GM23338 (cell line): ENCODE measurements around the gene DPY19L3. TPM values are rescaled to one million over a fixed set of nuclear protein-coding genes. Genes with fewer than 3 reads are reported as not detected.

ENCODE experiments used
- ATAC-seq: fragments of 200-7000 bp; cut with Tn5 transposase; 3 replicates; pipeline ENCODE4 v1.9.1; 2020
- DNase-seq: peaks from one replicate; pipeline ENCODE4 v3.0.0-alpha.2; 2015; ENCODE audit warnings: low spot score
- H2AFZ ChIP-seq: fragments of 200-600 bp; sonication (generic); 2 replicates; pipeline ENCODE4 v1.8.0; 2016; ENCODE audit warnings: antibody characterized with exemption, mild to moderate bottlenecking, moderate library complexity
- H3F3A ChIP-seq: fragments of 200-600 bp; sonication (generic); replicated peaks from 2 replicates; pipeline ENCODE4 v1.8.0; 2017; ENCODE audit warnings: antibody characterized with exemption, mixed run types, low read depth
- H3K27ac ChIP-seq: fragments of 200-600 bp; sonication (generic); 2 replicates; pipeline ENCODE4 v1.6.1; 2016; ENCODE audit warnings: low read depth
- H3K27me3 ChIP-seq: fragments of 200-600 bp; sonication (generic); 2 replicates; pipeline ENCODE4 v1.8.0; 2016; ENCODE audit warnings: mild to moderate bottlenecking, mixed run types, moderate library complexity; ENCODE audit not compliant: insufficient read depth
- H3K36me3 ChIP-seq: fragments of 200-600 bp; sonication (generic); 2 replicates; pipeline ENCODE4 v1.8.0; 2016; ENCODE audit warnings: mild to moderate bottlenecking; ENCODE audit not compliant: insufficient read depth
- H3K4me1 ChIP-seq: fragments of 200-600 bp; sonication (generic); 2 replicates; pipeline ENCODE4 v1.8.0; 2016; ENCODE audit warnings: mild to moderate bottlenecking, moderate library complexity; ENCODE audit not compliant: insufficient read depth
- H3K4me2 ChIP-seq: fragments of 200-600 bp; sonication (generic); 2 replicates; pipeline ENCODE4 v1.7.1; 2017; ENCODE audit warnings: mixed run types
- H3K4me3 ChIP-seq: fragments of 200-600 bp; sonication (generic); 2 replicates; pipeline ENCODE4 v1.6.1; 2016; ENCODE audit warnings: mixed run types
- H3K79me2 ChIP-seq: fragments of 200-600 bp; sonication (generic); replicated peaks from 2 replicates; pipeline ENCODE4 v1.8.0; 2017; ENCODE audit warnings: mild to moderate bottlenecking; ENCODE audit not compliant: insufficient read depth
- H3K9me2 ChIP-seq: fragments of 200-600 bp; sonication (generic); 2 replicates; pipeline ENCODE4 v1.8.0; 2017; ENCODE audit not compliant: insufficient read depth
- H4K20me1 ChIP-seq: fragments of 200-600 bp; sonication (generic); replicated peaks from 2 replicates; pipeline ENCODE4 v1.8.0; 2017; ENCODE audit warnings: mild to moderate bottlenecking; ENCODE audit not compliant: insufficient read depth
- H3K27ac Mint-ChIP-seq: 2 replicates; pipeline ENCODE4 v1.8.0; 2020; ENCODE audit warnings: inconsistent platforms, mild to moderate bottlenecking, moderate library complexity, mixed read lengths
- H3K27me3 Mint-ChIP-seq: 3 replicates; pipeline ENCODE4 v1.8.0; 2022; ENCODE audit warnings: low read depth, mild to moderate bottlenecking, moderate library complexity, mixed read lengths, inconsistent platforms; ENCODE audit not compliant: insufficient read depth, poor library complexity
- H3K36me3 Mint-ChIP-seq: 3 replicates; pipeline ENCODE4 v1.8.0; 2021; ENCODE audit warnings: low read depth, mild to moderate bottlenecking, inconsistent platforms, moderate library complexity, mixed read lengths
- H3K4me1 Mint-ChIP-seq: 3 replicates; pipeline ENCODE4 v1.8.0; 2020; ENCODE audit warnings: mild to moderate bottlenecking, inconsistent platforms, mixed read lengths
- H3K4me3 Mint-ChIP-seq: 3 replicates; pipeline ENCODE4 v1.8.0; 2021; ENCODE audit warnings: moderate library complexity, mild to moderate bottlenecking, inconsistent platforms, mixed read lengths
- H3K9me3 Mint-ChIP-seq: 3 replicates; pipeline ENCODE4 v1.8.0; 2020; ENCODE audit warnings: moderate library complexity, mild to moderate bottlenecking, inconsistent platforms, mixed read lengths
- CREB1 ChIP-seq: fragments of 250-450 bp; sonication (Bioruptor Pico); IDR thresholded peaks from 2 replicates; pipeline ENCODE4 v1.5.0; 2020; ENCODE audit warnings: low read depth, mild to moderate bottlenecking, moderate library complexity
- EZH2 ChIP-seq: fragments of 200-600 bp; sonication (generic); IDR thresholded peaks from one replicate; pipeline ENCODE4 v1.8.0; 2017; ENCODE audit warnings: antibody characterized with exemption, mild to moderate bottlenecking, low read depth; ENCODE audit not compliant: unreplicated experiment
- EZH2phosphoT487 ChIP-seq: fragments of 200-600 bp; sonication (generic); IDR thresholded peaks from one replicate; pipeline ENCODE4 v1.8.1; 2018; ENCODE audit warnings: antibody characterized with exemption; ENCODE audit not compliant: unreplicated experiment
- JUNB ChIP-seq: IDR thresholded peaks from one replicate; pipeline ENCODE4 v1.6.1; 2016; ENCODE audit warnings: antibody characterized with exemption; ENCODE audit not compliant: unreplicated experiment
- NANOG ChIP-seq: IDR thresholded peaks from 2 replicates; pipeline ENCODE4 v1.6.1; 2016; ENCODE audit warnings: antibody characterized with exemption, borderline replicate concordance
- POLR2AphosphoS5 ChIP-seq: IDR thresholded peaks from 2 replicates; pipeline ENCODE4 v1.6.1; 2016; ENCODE audit warnings: antibody characterized with exemption, low read depth
- STAT1 ChIP-seq: IDR thresholded peaks from one replicate; pipeline ENCODE4 v1.6.1; 2016; ENCODE audit warnings: antibody characterized with exemption; ENCODE audit not compliant: unreplicated experiment
- ZNF114 ChIP-seq: fragments of 250-450 bp; sonication (Bioruptor Pico); IDR thresholded peaks from 2 replicates; pipeline ENCODE4 v1.5.0; 2020; ENCODE audit warnings: mild to moderate bottlenecking, moderate library complexity
- ZNF331 ChIP-seq: fragments of 250-450 bp; sonication (Bioruptor Pico); IDR thresholded peaks from 2 replicates; pipeline ENCODE4 v1.5.0; 2020; ENCODE audit warnings: low read depth, mild to moderate bottlenecking, moderate library complexity
- polyA plus RNA-seq: library from polyadenylated mRNA; unstranded; fragments of >200 nt; fragmentation: Nextera tagmentation; extraction: Ambion mirVana; gene quantifications from 2 replicates; pipeline ENCODE4 v1.2.1, GENCODE V29; 2016
- total RNA-seq: library from RNA; depleted of rRNA; stranded (reverse); fragments of >200 nt; shearing (Covaris generic); gene quantifications from 2 replicates; pipeline ENCODE4 v1.2.3, GENCODE V29; 2014
- TF ChIP-seq, protein P1 (sequence below): fragments of 250-450 bp; sonication (Bioruptor Pico); IDR thresholded peaks from 2 replicates; pipeline ENCODE4 v1.5.0; 2020; ENCODE audit warnings: mild to moderate bottlenecking, moderate library complexity
- TF ChIP-seq, protein P2 (sequence below), 2 experiments: fragments of 200-600 bp in 1 of 2; sonication (generic) in 1 of 2; conservative IDR thresholded peaks; 2 replicates each; pipeline versions ENCODE4 v1.5.1 to v1.6.1; 2016 to 2017; ENCODE audit warnings: antibody characterized with exemption in 2 of 2, low read depth in 2 of 2, mild to moderate bottlenecking in 2 of 2, moderate library complexity in 1 of 2
- TF ChIP-seq, protein P3 (sequence below): IDR thresholded peaks from one replicate; pipeline ENCODE4 v1.6.1; 2018; ENCODE audit warnings: antibody characterized with exemption; ENCODE audit not compliant: unreplicated experiment
- TF ChIP-seq, protein P4 (sequence below): IDR thresholded peaks from 2 replicates; pipeline ENCODE4 v1.6.1; 2016; ENCODE audit warnings: antibody characterized with exemption

DPY19L3 gene
- total and polyA plus RNA-seq, 2 experiments from 2014 or later = 13.5 to 46.6 TPM

DNA sequence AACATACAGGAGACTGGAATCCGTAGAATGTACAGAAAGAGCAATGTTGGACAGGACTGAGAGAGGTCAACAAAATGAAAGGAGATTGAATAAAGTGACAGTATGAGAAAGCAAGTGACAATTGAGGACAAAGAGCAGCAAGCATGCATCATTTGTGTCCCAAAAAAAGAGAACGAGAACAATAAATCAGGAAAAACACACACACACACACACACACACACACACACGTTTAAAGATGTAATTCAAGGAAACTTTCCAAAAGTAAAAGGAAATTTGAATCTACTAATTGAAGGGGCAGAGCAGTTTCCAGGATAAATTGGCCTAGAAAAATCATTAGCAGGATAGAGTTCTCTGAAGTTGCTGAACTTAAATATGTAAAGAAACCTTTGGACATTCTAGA lies 16.9 kb downstream of the DPY19L3 start:
- Histone ChIP-seq H3K4me1 (0 out of 2 replicates have a peak, but pooled peaks cover 3% of the 10 kb centered on the region), H3K4me2 (no peak overlapping the region), H2AFZ (no peak overlapping the region), H3K79me2 (peaks cover 15% of the 10 kb centered on the region; the same call in 1 of the 2 replicates), H3K27me3 (no peaks in the 10 kb centered on the region), H4K20me1 (peaks cover 3% of the 10 kb centered on the region), H3K36me3 (peaks cover 4% of the 10 kb centered on the region), H3K9me2 (no peaks in the 10 kb centered on the region), H3K27ac (no peak overlapping the region), H3F3A (no peaks in the 10 kb centered on the region), H3K4me3 (no peak overlapping the region)
- Mint-ChIP-seq H3K9me3 (no peaks in the 10 kb centered on the region), H3K27me3 (no peaks in the 10 kb centered on the region), H3K36me3 (peaks cover 30% of the 10 kb centered on the region), H3K4me1 (no peaks in the 10 kb centered on the region), H3K4me3 (no peak overlapping the region), H3K27ac (no peak overlapping the region)
- TF ChIP-seq, protein P1, sequence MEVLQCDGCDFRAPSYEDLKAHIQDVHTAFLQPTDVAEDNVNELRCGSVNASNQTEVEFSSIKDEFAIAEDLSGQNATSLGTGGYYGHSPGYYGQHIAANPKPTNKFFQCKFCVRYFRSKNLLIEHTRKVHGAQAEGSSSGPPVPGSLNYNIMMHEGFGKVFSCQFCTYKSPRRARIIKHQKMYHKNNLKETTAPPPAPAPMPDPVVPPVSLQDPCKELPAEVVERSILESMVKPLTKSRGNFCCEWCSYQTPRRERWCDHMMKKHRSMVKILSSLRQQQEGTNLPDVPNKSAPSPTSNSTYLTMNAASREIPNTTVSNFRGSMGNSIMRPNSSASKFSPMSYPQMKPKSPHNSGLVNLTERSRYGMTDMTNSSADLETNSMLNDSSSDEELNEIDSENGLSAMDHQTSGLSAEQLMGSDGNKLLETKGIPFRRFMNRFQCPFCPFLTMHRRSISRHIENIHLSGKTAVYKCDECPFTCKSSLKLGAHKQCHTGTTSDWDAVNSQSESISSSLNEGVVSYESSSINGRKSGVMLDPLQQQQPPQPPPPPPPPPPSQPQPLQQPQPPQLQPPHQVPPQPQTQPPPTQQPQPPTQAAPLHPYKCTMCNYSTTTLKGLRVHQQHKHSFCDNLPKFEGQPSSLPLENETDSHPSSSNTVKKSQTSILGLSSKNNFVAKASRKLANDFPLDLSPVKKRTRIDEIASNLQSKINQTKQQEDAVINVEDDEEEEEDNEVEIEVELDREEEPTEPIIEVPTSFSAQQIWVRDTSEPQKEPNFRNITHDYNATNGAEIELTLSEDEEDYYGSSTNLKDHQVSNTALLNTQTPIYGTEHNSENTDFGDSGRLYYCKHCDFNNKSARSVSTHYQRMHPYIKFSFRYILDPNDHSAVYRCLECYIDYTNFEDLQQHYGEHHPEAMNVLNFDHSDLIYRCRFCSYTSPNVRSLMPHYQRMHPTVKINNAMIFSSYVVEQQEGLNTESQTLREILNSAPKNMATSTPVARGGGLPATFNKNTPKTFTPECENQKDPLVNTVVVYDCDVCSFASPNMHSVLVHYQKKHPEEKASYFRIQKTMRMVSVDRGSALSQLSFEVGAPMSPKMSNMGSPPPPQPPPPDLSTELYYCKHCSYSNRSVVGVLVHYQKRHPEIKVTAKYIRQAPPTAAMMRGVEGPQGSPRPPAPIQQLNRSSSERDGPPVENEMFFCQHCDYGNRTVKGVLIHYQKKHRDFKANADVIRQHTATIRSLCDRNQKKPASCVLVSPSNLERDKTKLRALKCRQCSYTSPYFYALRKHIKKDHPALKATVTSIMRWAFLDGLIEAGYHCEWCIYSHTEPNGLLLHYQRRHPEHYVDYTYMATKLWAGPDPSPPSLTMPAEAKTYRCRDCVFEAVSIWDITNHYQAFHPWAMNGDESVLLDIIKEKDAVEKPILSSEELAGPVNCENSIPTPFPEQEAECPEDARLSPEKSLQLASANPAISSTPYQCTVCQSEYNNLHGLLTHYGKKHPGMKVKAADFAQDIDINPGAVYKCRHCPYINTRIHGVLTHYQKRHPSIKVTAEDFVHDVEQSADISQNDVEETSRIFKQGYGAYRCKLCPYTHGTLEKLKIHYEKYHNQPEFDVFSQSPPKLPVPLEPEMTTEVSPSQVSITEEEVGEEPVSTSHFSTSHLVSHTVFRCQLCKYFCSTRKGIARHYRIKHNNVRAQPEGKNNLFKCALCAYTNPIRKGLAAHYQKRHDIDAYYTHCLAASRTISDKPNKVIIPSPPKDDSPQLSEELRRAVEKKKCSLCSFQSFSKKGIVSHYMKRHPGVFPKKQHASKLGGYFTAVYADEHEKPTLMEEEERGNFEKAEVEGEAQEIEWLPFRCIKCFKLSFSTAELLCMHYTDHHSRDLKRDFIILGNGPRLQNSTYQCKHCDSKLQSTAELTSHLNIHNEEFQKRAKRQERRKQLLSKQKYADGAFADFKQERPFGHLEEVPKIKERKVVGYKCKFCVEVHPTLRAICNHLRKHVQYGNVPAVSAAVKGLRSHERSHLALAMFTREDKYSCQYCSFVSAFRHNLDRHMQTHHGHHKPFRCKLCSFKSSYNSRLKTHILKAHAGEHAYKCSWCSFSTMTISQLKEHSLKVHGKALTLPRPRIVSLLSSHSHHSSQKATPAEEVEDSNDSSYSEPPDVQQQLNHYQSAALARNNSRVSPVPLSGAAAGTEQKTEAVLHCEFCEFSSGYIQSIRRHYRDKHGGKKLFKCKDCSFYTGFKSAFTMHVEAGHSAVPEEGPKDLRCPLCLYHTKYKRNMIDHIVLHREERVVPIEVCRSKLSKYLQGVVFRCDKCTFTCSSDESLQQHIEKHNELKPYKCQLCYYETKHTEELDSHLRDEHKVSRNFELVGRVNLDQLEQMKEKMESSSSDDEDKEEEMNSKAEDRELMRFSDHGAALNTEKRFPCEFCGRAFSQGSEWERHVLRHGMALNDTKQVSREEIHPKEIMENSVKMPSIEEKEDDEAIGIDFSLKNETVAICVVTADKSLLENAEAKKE (CRISPR knock-in tag) = no peak
- TF ChIP-seq ZNF331 (CRISPR knock-in tag) = no peak
- TF ChIP-seq EZH2 = no peak
- no peak for TF ChIP-seq JUNB
- no peak for TF ChIP-seq ZNF114 (CRISPR knock-in tag)
- no peak for TF ChIP-seq POLR2AphosphoS5
- no peak for TF ChIP-seq STAT1
- no peak for TF ChIP-seq EZH2phosphoT487
- TF ChIP-seq, protein P2, sequence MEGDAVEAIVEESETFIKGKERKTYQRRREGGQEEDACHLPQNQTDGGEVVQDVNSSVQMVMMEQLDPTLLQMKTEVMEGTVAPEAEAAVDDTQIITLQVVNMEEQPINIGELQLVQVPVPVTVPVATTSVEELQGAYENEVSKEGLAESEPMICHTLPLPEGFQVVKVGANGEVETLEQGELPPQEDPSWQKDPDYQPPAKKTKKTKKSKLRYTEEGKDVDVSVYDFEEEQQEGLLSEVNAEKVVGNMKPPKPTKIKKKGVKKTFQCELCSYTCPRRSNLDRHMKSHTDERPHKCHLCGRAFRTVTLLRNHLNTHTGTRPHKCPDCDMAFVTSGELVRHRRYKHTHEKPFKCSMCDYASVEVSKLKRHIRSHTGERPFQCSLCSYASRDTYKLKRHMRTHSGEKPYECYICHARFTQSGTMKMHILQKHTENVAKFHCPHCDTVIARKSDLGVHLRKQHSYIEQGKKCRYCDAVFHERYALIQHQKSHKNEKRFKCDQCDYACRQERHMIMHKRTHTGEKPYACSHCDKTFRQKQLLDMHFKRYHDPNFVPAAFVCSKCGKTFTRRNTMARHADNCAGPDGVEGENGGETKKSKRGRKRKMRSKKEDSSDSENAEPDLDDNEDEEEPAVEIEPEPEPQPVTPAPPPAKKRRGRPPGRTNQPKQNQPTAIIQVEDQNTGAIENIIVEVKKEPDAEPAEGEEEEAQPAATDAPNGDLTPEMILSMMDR (conservative IDR thresholded peaks at IDR 0.05; ENCODE audit: low read depth in 2 of 2) = no peak
- no peak for TF ChIP-seq CREB1 (CRISPR knock-in tag)
- TF ChIP-seq, protein P3, sequence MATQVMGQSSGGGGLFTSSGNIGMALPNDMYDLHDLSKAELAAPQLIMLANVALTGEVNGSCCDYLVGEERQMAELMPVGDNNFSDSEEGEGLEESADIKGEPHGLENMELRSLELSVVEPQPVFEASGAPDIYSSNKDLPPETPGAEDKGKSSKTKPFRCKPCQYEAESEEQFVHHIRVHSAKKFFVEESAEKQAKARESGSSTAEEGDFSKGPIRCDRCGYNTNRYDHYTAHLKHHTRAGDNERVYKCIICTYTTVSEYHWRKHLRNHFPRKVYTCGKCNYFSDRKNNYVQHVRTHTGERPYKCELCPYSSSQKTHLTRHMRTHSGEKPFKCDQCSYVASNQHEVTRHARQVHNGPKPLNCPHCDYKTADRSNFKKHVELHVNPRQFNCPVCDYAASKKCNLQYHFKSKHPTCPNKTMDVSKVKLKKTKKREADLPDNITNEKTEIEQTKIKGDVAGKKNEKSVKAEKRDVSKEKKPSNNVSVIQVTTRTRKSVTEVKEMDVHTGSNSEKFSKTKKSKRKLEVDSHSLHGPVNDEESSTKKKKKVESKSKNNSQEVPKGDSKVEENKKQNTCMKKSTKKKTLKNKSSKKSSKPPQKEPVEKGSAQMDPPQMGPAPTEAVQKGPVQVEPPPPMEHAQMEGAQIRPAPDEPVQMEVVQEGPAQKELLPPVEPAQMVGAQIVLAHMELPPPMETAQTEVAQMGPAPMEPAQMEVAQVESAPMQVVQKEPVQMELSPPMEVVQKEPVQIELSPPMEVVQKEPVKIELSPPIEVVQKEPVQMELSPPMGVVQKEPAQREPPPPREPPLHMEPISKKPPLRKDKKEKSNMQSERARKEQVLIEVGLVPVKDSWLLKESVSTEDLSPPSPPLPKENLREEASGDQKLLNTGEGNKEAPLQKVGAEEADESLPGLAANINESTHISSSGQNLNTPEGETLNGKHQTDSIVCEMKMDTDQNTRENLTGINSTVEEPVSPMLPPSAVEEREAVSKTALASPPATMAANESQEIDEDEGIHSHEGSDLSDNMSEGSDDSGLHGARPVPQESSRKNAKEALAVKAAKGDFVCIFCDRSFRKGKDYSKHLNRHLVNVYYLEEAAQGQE = no peak
- TF ChIP-seq, protein P4, sequence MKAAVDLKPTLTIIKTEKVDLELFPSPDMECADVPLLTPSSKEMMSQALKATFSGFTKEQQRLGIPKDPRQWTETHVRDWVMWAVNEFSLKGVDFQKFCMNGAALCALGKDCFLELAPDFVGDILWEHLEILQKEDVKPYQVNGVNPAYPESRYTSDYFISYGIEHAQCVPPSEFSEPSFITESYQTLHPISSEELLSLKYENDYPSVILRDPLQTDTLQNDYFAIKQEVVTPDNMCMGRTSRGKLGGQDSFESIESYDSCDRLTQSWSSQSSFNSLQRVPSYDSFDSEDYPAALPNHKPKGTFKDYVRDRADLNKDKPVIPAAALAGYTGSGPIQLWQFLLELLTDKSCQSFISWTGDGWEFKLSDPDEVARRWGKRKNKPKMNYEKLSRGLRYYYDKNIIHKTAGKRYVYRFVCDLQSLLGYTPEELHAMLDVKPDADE = no peak
- no peak for TF ChIP-seq NANOG
- DNase-seq = no peak
- ATAC-seq = no peak
